AG08396 (cell line): ENCODE measurements around the gene HMGN4.
A peak's percentile ranks its signal among the peaks of the same experiment; 100 is the strongest.

ENCODE experiments used
- DNase-seq: peaks from one replicate; pipeline ENCODE4 v3.0.0; 2012; ENCODE audit warnings: low spot score, mixed read lengths

Gene HMGN4

DNA sequence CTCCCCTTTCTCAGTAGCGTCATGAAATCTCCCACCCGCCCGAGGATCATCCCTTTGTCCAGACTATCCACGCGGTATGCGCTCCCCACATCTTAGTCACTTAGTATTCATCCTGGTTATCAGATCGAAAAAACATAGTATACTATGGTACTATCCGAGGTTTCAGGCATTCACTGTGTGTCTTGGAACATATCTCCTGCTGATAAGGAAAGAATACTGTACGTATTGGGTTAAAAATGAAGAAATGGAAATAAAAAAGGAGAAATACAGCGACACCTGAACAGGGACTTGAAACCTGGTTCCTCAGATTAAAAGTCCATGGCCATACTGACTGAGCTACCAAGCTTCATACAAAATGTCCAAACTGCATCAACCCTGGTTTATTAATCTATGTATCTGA lies 14.0 kb downstream of the HMGN4 start:
- DNase-seq = no peak

DNA sequence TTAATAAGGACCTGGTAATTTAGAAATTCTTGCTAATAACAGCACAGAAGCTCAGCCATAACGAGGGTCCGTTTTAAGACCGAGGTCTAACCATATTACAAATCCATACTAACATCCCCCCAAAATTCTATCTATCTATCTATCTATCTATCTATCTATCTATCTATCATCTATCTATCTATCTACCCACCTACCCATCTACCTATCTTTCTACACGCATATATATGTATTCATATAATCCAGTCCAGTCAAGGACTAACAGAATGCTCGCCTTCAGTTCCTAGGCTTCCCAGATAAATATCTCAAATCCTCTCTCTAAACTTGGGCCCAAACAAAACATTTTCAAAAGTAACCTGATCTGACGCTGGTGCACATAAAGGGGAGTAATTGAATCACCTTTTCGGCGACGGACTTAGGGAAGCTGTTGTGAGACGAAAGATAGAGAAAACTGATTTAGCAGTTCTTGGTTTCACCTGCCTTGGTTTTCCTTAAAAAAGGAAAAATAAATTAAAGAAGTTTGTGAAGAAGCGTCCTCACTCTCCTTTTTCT lies 14.5 kb downstream of the HMGN4 start:
- no peak for DNase-seq

DNA sequence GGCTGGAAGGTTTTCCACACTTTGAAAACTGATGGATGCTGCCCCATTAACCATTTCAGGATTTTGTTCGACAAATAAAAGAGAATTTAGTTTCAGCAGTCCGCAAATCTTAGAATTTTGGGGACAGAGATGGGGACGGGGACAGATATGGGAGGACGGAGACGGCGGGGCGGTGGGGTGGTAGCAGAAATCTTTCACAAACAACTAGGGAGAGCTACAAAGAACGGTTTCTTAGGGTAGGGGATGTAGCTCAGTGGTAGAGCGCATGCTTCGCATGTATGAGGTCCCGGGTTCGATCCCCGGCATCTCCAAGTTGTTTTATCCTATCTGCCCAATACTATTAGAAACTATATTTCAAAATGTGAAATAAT lies 15.1 kb downstream of the HMGN4 start:
- peak; percentile 64 for DNase-seq

DNA sequence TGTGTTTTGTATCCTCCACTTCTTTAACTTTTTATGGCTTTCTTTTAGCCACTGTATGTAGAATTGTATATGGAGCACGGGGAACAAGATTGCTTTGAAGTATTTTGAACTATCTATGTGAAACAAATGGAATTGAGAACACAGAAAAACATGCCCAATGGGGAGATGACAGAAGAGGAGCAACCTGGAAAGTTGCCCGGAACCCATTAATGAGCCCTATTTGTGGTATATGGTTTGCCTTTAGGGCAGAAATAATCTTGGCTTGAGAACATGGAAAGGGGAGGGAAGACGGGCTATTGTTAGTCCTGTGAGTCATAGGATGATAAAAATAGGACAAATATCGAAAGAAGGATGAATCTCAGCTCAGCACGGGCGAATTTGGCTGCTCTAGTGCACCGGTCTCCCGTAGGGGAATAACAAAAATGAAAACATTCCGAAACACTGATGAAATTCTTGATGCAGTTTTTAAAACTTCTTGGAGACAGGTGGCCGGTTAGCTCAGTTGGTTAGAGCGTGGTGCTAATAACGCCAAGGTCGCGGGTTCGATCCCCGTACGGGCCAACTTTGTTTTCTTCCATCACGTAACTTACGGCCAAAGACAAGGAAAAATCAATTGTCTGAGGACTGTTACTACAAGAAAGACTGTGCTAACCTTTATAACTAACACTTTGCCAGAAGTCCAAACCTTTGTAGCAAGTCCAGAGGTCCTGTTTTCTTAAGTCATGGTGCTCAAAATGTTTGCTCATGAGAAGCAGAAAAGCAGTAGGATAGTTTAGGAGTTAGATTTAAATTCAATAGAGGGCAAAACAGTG lies 15.7 kb downstream of the HMGN4 start:
- DNase-seq = peak; percentile 71

DNA sequence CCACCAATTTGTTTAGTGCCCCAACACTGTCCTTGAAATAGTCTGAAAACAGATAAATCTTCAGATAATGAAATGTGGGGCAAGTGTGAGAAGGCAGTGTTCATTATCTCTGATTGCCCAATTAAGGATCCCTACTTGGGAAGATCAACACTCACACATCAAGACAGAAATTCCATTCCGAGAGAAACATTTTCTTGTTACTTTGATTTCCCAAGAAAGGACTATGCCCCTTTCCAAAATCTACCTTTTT lies 16.2 kb downstream of the HMGN4 start:
- DNase-seq = no peak

DNA sequence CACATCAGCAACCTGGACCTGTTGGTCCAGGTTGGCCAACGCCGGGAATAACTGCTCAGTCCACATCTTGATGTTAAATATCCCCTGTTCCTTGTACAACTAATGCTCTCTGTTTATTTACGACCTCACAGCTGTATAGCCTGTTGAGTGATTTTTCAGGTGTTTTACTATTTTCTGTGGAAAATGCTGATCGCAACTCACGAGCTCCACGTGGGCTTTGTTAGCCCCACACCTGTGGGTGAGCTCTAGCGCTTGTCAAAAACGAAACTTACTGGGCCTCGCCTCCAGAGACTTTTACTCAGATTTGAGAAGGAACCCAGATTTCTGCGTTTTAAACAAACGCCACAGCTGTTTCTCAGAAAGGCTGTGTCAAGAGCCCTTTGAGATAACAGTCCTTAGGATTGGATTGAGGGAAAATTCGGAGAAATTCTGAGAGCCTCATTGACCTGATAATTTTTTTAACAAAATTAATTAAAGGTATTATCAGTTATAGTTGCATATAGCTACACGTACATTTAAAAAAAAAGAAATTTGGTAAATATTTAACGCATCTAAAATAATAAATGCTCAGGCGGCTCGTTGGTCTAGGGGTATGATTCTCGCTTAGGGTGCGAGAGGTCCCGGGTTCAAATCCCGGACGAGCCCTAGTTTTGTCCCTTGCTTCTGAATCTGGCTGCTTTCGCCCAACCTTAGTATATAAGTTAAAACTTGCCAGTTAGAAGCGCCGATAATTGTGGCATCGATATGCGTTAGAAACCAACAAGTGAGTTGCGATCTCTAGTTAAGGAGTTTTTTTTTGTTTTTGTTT lies 16.7 kb downstream of the HMGN4 start:
- DNase-seq = no peak

DNA sequence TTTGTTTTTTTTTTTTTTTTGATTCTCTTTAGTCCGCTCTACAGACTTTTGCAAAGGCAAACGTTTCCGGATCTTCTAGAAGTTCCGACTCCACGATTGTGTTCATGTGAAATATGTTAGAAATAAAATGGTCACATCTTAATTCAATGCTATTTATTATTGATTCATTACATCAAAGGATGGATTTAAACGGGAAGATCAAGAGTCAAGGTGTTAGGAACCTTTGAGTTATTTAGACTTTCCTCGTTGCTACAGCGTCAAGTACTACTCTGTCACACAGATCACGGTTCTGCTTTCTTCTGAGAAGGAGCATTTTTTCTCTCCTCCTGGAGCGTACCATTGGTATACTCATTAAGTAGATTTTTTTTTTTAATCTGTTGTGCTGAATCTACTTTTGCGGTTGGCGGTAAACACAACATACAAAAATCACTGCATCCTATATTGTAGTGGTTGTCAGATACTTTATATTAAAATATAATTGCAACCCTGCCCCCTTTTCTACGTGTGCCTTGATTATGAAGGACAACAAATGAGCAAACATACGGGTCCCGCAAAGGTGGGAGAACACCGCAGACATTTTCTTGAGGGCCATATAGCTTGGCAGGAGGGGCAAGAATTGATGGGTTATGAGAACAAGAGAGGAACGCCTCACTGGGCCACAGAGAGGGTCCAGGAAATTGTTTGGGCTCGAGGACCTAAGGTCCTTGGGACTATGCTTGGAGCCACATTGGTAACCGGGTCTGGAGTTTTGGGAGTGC lies 17.5 kb downstream of the HMGN4 start:
- DNase-seq = no peak

- DNase-seq = peak; percentile 81
Observed at GRCh38 chr6:26556263-26557070, 18.3 kb downstream of the HMGN4 start.

- DNase-seq = no peak
Observed at GRCh38 chr6:26561533-26562466, 23.6 kb downstream of the HMGN4 start.

GRCh38 chr6:26563488-26563887 lies 25.3 kb downstream of the HMGN4 start:
- no peak for DNase-seq

- peak; percentile 81 for DNase-seq
Observed at GRCh38 chr6:26568601-26569432, 30.7 kb downstream of the HMGN4 start.

DNA sequence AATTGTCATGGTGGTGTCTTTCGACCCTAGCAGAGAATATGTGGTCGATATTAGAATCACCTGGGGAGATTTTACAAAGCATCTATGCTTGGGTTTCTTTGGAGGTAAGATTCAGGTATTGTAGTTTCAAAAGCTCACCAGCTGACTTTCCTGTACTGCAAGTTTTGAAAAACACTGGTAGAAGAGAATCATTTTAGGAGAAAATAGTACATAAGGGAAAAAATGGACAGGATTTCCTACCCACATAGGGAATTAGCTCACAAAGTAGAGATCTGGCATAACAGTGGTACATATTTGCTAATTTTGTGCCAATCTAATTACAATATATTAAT lies 31.2 kb downstream of the HMGN4 start:
- DNase-seq = no peak

GRCh38 chr6:26570027-26570809 lies 32.1 kb downstream of the HMGN4 start:
- no peak for DNase-seq

DNA sequence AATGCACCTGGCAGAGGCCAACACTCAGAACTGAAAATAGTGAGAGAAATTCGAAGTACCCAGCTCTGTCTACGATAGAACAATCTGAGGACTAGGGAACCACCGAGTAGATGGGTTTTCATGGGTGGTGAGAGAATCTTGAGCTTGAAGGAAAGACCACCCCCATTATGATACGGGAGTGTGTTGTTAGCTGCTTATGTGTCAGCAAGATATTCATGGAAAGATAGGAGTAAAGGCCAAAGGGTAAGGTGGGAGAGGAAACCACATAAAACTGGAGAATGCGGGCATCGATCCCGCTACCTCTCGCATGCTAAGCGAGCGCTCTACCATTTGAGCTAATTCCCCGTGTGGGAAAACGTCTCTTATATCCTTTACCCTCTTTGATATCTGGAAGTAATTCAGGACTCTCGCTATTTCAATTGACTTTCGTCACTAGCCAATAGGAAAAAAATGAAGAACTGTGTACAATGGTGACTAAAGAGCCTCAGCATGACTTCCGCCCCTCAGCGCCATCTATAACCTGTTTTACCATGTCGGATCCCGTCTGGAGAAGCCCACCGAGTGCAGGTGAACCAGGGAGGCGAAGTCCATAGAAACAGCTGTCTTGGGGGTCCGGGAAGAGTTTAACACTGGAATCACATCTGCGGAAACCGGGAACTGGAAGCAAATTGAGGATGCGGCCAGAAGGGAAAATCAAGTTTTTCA lies 33.6 kb downstream of the HMGN4 start:
- peak; percentile 60 for DNase-seq

- DNase-seq = no peak
Observed at GRCh38 chr6:26575494-26575939, 37.4 kb downstream of the HMGN4 start.

DNA sequence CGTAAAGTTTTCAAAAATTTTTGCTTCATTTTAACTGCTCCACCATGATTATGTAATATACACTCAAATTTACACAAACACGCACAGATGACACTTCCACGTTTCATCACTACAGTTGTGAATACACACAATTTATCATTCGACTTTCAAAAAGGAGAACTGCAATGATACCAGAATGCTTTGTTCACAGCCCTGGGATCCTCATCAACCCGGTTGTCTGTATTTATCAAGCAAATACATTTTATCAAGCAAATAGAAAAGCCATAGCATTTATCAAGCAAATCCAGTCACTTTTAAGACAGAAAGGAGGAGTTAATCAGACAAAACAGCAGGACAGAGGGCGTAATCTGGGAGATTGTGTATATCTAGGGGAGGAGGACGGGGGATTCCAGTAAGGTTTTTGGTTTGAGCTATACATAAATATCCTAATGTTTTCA lies 38.3 kb downstream of the HMGN4 start:
- no peak for DNase-seq

GRCh38 chr6:26576929-26577719 lies 39.0 kb downstream of the HMGN4 start:
- DNase-seq = no peak

DNA sequence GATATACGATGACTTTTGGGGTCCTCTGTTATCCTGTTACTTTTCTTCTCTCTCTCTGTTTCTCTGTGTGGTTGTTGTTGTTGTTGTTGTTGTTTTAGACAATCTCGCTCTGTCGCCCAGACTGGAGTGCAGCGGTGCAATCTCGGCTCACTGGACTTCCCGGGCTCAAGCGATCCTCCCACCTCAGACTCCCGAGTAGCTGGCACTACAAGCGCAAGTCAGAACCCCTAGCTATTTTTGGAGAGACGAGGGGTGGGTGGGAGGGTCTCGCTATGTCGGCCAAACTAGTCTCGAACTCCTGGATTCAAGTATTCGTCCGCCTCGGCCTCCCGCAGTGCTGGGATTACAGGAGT lies 39.5 kb downstream of the HMGN4 start:
- no peak for DNase-seq
